ENCODE data around the gene VSTM4.

- no peak for TF ChIP-seq EZH2 (IDR thresholded peaks at IDR 0.05; ENCODE audit: borderline replicate concordance, low read depth, low read length, severe bottlenecking)
- TF ChIP-seq CTCF (IDR thresholded peaks at IDR 0.05; ENCODE audit: borderline replicate concordance, extremely low read depth, low read length, poor library complexity, severe bottlenecking), result no peak
Measured at GRCh38 chr10:49134327-49134726, 19.0 kb upstream of the VSTM4 start.

Measured in DND-41 (cell line).